Vagina (tissue), 2 donors: ENCODE results near the gene MEGF6.

Source experiments
- POLR2A ChIP-seq, 2 donors: fragments of 450-650 bp; IDR thresholded peaks; one replicate each; pipeline ENCODE4 v1.6.1; 2017; ENCODE audit warnings: antibody characterized with exemption in 2 of 2, mild to moderate bottlenecking in 2 of 2, moderate library complexity in 2 of 2
- TF ChIP-seq, protein P1 (sequence below), 3 experiments: fragments of 450-650 bp in 2 of 3; fragments of 200-600 bp in 1 of 3; sonication (generic) in 1 of 3; IDR thresholded peaks; one replicate each; pipeline ENCODE4 v1.5.1; 2017 to 2019; ENCODE audit warnings: antibody characterized with exemption in 3 of 3, mild to moderate bottlenecking in 2 of 3, moderate library complexity in 2 of 3

DNA sequence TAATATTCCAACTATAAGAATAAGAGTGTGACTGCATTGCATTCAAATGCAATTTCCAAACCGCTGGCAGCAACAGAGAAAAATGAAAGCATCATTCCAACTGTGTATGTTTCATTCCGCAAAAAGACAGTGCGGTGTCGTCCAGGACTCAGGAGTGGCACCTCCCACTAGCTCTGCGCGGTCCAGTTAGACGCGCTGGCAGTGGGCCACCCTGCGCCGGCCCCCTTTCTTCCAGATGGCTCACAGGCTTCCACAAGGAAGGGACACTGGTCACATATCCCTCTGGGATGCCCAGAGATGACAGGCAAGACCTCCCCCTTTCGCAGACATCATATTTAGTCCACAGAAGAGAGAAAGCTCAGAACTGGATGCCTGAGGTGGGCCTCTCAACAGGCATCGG lies 26.7 kb upstream of the MEGF6 start:
- TF ChIP-seq, protein P1, sequence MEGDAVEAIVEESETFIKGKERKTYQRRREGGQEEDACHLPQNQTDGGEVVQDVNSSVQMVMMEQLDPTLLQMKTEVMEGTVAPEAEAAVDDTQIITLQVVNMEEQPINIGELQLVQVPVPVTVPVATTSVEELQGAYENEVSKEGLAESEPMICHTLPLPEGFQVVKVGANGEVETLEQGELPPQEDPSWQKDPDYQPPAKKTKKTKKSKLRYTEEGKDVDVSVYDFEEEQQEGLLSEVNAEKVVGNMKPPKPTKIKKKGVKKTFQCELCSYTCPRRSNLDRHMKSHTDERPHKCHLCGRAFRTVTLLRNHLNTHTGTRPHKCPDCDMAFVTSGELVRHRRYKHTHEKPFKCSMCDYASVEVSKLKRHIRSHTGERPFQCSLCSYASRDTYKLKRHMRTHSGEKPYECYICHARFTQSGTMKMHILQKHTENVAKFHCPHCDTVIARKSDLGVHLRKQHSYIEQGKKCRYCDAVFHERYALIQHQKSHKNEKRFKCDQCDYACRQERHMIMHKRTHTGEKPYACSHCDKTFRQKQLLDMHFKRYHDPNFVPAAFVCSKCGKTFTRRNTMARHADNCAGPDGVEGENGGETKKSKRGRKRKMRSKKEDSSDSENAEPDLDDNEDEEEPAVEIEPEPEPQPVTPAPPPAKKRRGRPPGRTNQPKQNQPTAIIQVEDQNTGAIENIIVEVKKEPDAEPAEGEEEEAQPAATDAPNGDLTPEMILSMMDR (IDR thresholded peaks at IDR 0.05): no peak
- TF ChIP-seq POLR2A (IDR thresholded peaks at IDR 0.05): no peak
